ENCODE data around the gene CCDC159.
"Not testable (repeated sequence)": the region's sequence is repeated elsewhere in the genome, so short reads cannot be mapped to it uniquely, and the experiment has no call there.

The CCDC159 gene

DNA sequence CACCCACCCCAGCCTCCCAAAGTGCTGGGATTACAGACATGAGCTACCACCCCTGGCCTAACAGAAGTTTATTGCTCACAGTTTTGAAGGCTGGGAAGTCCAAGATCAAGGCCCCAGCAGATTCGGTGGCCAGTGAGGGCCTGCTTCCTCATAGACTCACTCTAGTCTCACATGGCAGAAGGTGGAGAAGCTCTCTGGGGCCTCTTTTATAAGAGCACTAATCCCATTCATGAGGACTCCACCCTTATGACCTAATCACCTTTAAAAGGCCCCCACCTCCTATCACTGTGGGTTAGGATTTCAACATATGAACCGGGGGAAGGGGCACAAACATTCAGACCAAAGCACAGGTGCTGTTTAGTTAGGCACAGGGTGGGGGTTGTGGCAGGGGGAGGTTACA lies 21.2 kb downstream of the CCDC159 start:
- no peak for DNase-seq (ENCODE audit: low read depth in 2 of 2)

DNA sequence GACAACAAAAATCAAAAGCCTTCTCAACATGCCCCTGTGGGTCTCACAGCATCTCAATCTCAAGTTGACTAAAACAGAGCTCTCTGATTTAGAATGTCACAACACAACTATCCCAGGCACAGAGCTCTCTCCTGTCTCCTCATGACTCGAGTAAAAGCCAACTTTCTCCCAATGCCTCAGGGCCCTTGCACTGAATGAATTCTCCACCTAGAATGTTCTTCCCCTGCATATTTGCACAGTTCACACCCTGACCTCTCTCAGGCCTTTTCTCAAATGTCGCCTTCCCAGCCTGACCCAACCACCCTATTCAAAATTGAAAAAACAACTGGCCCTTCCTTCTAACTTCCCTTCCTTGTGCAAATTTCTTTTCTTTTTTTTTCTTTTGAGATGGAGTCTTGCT lies 24.4 kb downstream of the CCDC159 start:
- DNase-seq (ENCODE audit: low read depth in 2 of 2), result no peak

GRCh38 chr19:11373166-11373884 lies 27.0 kb downstream of the CCDC159 start:
- DNase-seq (ENCODE audit: low read depth in 2 of 2), result no peak

DNA sequence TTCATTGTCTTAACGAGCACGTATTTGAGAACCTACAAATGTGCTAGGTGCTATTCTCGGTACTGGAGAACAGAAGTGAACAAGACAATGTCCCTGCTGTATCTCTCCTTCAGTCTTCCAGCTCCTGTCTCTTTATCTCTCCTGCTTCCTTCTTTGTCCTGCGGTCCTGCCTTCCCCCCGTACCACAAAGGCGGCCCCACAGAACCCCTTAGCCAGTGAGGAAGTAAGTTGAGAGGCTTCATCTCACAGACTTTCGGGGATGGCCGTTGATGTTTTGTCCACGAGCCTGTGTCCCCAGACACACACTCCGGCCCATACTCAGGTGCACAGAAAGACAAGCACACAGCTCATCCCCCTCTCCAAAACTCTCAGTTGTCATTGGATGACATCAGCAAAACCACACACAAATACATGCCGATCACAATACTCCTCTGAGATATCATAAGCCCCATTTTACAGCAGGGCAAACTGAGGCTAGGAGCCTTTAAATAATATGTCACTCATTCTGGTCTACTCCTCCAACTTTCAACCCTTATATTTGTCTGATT lies 27.6 kb downstream of the CCDC159 start:
- DNase-seq (ENCODE audit: low read depth in 2 of 2), result no peak

GRCh38 chr19:11374433-11375142 lies 28.3 kb downstream of the CCDC159 start, which contains the start of gene SWSAP1:
SWSAP1 (plus strand) TSS chr19:11374666; CDS start chr19:11374681, 15 bp downstream.
- peak; percentile 98 for DNase-seq (ENCODE audit: low read depth in 2 of 2)

GRCh38 chr19:11375143-11375948 lies 29.0 kb downstream of the CCDC159 start:
- DNase-seq (ENCODE audit: low read depth in 2 of 2), result no peak

DNA sequence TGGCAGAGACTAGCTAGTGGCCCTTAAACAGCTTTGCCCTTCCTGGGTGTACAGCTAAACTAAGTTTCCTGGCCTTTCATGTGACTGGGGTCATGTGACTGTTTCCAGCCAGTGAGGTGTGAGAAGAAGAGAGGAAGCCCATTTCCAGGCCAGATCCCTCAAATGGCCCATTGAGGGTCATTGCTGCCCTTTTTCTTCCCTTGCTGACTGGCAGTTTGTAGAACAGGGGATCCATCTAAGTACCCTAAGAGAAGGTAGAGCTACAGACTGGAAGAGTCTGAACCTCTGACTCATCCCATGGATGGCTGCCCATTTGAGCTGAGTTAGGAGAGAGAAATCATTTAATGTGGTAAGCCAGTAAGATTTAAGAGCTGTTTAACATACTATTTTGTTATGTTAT lies 30.9 kb downstream of the CCDC159 start:
- peak; percentile 85 to 87 for DNase-seq (ENCODE audit: low read depth in 2 of 2)

- DNase-seq (ENCODE audit: low read depth in 2 of 2), result no peak
Measured at GRCh38 chr19:11377756-11378155, 31.4 kb downstream of the CCDC159 start.

- no peak for DNase-seq (ENCODE audit: low read depth in 2 of 2)
Measured at GRCh38 chr19:11378319-11379189, 32.2 kb downstream of the CCDC159 start.

DNA sequence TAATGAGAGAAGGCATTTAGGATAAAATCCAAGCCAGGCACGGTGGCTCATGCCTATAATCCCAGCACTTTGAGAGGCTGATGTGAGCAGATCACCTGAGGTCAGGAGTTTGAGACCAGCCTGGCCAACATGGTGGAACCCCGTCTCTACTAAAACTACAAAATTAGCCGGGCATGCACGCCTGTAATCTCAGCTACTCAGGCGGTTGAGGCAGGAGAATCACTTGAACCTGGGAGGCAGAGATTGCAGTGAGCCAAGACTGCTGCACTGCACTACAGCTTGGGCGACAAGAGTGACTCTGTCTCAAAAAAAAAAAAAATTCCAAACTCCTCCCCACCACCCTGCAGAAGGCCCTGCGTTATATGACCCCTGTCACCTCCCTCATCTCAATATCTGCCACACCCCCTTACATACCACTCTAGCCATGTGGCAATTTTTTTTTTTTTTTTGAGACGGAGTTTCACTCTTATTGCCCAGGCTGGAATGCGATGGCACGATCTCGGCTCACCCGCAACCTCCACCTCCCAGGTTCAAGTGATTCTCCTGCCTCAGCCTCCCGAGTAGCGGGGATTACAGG lies 33.0 kb downstream of the CCDC159 start:
- not testable (repeated sequence) for DNase-seq (ENCODE audit: low read depth in 2 of 2)

GRCh38 chr19:11379857-11380350 lies 33.6 kb downstream of the CCDC159 start:
- DNase-seq (ENCODE audit: low read depth in 2 of 2), result no peak

DNA sequence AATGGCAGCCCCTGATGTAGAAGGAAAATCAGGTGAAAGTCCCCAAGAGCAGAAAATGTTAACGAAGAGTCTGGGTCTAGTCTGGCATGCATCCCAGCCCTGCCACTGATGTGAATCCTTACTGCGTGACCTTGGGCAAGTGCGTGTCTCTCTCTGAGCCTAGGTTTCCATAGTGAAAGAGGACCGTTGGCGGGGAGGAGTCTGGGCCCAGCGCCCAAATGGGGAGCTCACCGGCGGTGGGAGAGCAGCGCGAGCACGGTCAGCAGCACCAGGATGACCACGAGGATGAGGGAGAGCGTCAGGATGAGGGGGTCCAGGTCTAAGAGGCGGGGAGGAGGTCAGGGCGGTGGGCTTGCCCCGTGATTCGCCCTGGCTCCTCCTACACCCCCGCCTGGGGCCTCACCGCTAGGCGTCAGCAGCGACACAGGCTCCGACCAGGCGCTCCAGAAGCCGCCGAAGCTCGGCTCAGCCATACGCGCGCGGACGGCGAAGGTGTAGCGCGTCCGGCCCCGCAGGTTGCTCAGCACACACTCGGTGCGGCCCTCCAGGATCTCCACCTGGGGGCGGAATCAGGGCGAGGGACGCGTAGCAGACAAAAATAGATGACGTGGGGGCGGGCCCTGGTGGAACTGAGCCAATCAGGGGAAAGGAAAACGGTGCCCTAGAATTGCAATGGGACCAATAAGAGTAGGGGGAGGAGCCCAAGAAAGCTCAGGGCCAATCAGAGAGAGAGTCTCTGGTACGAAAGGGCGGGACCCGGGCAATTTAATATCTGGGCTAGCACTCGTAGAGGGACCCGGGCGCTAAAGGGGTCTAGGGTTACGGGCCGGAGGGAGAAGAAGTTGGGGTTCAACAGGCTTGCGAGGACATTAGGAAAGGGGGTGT lies 34.6 kb downstream of the CCDC159 start:
- DNase-seq (ENCODE audit: low read depth in 2 of 2), result peak; percentile 85 to 87

DNA sequence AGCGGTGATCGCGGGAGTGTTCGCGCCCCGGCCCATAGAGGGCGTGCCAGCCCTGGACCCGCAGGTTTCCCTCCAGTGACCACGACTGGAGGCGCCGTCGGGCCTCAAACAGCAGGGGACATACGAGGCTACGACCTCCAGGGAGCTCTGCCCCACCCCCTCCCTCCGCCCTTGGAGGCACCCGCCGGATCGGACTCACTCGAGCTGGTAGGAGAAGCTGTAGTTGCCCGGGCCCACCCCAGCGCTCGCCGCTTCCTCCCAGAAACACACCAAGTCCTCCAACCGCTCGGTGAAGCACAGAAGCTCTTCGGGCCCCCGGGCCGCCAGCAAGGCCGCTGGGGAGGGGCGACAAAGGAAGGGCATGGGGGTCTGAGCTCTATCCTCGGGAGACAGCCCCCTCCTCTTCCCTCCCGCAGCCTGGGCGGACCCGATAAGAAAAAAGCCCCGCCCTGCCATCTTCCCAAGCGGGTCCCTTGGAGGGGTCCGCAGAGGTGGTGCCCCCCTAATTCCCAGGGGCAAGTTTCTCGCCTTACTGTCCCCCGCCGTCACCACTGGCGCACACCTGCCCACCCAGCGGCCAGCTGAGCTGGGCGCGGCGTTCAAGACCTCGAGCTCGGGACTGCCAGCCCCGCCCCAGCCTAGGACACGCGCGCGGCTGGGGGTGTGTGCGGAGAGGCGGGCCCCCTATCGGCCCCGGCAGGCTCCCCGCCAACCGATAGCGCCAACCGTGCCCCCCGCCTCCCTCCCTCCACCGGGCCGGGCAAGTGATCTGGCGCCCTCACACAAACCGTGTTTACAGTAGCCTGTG lies 36.8 kb downstream of the CCDC159 start:
- DNase-seq (ENCODE audit: low read depth in 2 of 2), result no peak

GRCh38 chr19:11383706-11384048 lies 37.4 kb downstream of the CCDC159 start:
- DNase-seq (ENCODE audit: low read depth in 2 of 2), result no peak

DNA sequence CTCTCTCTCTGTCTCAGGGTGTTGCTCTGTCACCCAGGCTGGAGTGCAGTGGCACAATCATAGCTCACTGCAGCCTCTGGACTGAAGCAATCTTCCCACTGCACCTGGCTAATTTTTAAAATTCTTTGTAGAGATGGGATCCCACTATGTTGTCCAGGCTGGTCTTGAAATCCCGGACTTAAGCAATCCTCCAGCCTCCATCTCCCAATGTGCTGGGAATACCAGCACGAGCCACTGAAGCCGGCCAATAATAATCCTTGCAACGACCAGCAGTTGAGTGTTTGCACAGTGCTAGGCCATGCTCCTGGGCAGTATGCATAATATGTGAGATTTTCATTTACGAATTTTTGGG lies 38.4 kb downstream of the CCDC159 start:
- DNase-seq (ENCODE audit: low read depth in 2 of 2), result no peak

DNA sequence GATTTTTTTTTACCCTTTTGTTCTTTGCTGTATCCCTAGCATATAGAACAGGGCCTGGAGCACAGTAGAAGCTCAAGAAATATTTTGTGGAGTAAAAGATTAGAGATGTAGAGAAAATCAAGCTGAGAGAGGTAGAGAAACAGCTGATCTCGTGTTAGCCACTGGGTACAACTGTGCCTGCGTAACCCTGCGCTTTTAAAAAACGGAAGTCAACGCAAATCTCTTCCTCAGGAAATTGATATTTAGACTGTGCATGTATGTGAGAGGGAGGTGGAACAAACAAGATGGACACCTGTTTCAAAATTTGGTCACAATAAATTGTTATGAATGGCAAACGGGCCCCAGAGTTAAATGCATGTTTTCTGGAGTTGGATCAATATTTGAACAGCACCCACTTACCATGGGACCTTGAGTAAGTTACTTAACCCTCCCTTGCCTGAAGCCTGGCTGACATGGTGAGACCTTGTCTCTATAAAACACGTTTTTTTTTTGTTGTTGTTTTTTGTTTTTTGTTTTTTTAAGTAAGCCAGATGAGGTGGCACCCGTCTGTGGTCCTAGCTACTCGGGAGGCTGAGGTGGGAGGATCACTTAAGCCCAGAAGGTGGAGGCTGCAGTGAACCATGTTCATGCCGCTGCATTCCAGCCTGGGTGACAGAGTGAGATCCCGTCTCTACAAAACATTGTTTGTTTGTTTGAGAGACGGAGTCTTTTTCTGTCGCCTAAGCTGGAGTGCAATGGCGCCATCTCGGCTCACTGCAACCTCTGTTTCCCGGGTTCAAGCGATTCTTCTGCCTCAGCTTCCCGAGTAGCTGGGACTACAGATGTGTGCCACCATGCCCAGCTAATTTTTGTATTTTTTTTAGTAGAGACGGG lies 41.1 kb downstream of the CCDC159 start:
- no peak for DNase-seq (ENCODE audit: low read depth in 2 of 2)

DNA sequence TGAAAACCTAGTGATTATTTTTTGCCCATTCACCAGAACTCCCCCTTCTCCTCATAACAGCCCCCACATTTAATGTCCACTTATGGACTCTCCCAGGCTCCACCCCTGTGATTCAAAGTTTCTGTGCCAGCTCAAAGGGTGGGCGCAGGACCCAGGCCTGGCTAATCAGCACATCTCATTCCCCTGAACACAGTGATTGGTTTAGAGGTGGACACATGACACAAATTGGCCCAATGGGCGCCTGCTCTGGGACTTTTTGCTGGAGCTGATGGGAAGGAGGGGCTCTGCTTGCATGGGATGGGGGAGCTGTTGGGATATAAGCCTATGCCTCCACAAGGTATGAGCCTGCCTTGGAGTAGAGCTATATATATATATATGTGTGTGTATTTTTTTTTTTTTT lies 44.0 kb downstream of the CCDC159 start:
- no peak for DNase-seq (ENCODE audit: low read depth in 2 of 2)
